Measurements from ENCODE around the gene PHACTR3.

The PHACTR3 gene

DNA sequence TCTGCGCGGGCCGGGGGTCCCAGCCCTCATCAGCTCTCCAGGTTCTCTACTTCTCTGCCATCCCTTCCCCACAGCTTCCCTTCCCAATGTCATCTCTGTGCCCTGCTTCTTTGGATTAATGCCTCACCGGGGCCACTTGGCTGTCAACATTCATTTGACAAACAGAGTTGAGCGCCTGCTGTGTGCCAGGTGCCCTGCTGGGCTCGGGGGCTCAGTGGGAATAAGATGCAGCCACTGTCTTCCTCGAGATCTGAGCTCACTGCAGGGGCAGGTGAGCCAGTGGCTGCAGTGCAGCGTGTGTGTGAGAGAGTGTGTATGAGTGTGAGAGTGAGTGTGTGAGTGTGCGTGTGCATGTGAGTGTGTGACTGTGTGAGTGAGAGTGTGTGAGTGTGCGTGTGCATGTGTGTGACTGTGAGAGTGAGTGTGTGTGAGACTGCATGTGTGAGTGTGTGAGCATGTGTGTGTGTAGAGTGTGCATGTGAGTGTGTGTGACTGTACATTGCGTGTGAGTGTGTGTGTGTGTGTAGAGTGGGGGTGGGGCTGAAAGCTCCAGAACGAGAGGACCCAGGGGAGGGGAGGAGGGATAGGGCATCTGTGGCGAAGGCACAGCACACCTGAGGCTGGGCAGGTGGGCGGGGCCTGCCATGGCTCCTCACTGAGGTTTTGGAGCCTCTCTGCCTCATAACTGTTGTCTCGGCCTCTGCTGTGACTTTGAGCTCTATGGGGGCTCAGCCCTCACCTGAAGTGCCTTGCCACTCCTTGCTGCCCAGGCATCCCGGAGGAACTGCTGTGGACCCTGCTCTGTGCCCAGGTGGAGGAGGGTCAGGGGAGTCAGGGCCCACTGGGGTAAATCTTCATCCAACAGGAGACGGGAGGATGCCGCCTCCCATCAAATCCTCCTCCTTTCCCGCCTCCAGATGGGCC lies 36.5 kb upstream of the PHACTR3 start:
- TF ChIP-seq, protein P1, sequence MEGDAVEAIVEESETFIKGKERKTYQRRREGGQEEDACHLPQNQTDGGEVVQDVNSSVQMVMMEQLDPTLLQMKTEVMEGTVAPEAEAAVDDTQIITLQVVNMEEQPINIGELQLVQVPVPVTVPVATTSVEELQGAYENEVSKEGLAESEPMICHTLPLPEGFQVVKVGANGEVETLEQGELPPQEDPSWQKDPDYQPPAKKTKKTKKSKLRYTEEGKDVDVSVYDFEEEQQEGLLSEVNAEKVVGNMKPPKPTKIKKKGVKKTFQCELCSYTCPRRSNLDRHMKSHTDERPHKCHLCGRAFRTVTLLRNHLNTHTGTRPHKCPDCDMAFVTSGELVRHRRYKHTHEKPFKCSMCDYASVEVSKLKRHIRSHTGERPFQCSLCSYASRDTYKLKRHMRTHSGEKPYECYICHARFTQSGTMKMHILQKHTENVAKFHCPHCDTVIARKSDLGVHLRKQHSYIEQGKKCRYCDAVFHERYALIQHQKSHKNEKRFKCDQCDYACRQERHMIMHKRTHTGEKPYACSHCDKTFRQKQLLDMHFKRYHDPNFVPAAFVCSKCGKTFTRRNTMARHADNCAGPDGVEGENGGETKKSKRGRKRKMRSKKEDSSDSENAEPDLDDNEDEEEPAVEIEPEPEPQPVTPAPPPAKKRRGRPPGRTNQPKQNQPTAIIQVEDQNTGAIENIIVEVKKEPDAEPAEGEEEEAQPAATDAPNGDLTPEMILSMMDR (IDR thresholded peaks at IDR 0.05; ENCODE audit: insufficient read depth, low read length, missing control alignments): no peak
- no peak for DNase-seq (ENCODE audit: low read depth, low spot score)
- H3K4me3 ChIP-seq (ENCODE audit: low read depth, low read length): no peak overlapping the region
- ChIA-PET CTCF (no interaction called here), POLR2A (no interaction called here)

DNA sequence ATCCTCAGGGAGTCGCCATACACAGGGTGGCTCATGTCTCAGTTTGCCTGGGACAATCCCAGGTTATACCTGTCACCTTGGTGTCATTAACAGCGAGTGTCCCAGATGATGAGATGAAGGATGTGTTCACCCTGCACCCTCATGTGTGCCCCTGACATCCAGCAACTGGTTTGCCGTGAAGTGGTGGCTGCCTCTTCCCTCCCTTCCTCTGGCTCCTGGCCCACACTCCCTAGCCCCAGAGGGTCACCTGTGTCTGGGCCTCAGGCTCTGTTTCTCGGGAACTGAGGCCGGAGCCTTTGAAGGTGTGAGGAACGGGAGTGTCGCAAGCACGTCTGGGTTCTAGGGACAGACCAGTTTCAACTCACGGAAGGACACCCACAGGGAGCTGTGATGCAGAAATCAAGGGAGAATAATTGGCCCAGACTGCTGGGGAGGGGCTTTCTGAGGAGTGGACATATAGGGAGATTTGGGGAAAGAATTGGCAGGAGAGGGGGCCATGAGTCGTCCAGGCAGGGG lies 35.8 kb upstream of the PHACTR3 start:
- TF ChIP-seq, protein P1 (IDR thresholded peaks at IDR 0.05; ENCODE audit: insufficient read depth, low read length, missing control alignments): no peak
- DNase-seq (ENCODE audit: low read depth, low spot score): no peak
- no peak overlapping the region for H3K4me3 ChIP-seq (ENCODE audit: low read depth, low read length)
- ChIA-PET POLR2A (no interaction called here), CTCF (interaction anchor here (6.5 kb wide), 1 partner anchor 182 kb away, joined by 147 read pairs; no protein-coding TSS in a partner anchor)

DNA sequence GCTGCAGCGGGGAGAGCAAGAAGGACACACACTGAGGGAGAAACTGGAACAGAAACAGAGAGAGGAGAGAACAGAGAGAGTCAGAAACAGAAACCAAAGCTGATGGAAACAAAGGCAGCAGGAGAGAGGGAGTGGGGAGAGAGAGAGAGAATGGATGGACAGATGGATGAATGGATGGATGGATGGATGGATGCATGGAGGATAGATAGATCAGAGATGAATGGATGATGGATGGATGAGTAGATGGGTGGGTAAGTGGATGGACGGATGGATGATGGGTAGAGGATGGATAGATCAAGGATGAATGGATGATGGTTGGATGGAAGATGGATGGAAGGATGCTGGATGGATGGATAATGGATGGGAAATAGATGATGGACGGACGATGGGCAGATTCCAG lies 35.0 kb upstream of the PHACTR3 start:
- H3K4me3 ChIP-seq (ENCODE audit: low read depth, low read length): no peak overlapping the region
- TF ChIP-seq, protein P1 (IDR thresholded peaks at IDR 0.05; ENCODE audit: insufficient read depth, low read length, missing control alignments): no peak
- ChIA-PET CTCF (interaction anchor here (4.0 to 6.5 kb wide), 2 partner anchors 9 to 182 kb away, joined by 57 to 147 read pairs; no protein-coding TSS in a partner anchor), POLR2A (no interaction called here)
- DNase-seq (ENCODE audit: low read depth, low spot score): no peak

DNA sequence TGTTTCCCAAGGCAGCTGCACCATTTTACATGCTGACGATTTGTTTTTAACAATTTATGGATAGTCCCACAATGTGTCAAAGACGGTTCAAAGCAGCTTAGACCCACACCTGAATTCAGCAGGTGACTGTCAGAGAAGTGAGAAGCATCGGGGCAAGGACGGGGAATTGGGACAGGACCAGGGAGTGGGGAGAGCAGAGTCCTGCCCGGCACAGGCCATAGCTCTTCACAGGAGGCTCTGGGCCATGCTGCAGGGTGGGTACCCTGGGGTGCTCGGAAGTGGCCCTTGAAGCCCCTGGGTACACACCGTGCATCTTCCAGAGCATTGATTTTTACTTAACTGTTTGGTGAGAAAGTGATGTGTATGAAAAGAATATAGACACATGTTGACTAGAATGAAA lies 33.2 kb upstream of the PHACTR3 start:
- TF ChIP-seq, protein P1 (IDR thresholded peaks at IDR 0.05; ENCODE audit: insufficient read depth, low read length, missing control alignments): no peak
- no peak for DNase-seq (ENCODE audit: low read depth, low spot score)
- ChIA-PET POLR2A (no interaction called here), CTCF (interaction anchor here (0.6 to 6.5 kb wide), 32 partner anchors 10 to 358 kb away, joined by 3 to 147 read pairs (median 4); partner anchors contain the start of gene PHACTR3)
- no peak overlapping the region for H3K4me3 ChIP-seq (ENCODE audit: low read depth, low read length)

DNA sequence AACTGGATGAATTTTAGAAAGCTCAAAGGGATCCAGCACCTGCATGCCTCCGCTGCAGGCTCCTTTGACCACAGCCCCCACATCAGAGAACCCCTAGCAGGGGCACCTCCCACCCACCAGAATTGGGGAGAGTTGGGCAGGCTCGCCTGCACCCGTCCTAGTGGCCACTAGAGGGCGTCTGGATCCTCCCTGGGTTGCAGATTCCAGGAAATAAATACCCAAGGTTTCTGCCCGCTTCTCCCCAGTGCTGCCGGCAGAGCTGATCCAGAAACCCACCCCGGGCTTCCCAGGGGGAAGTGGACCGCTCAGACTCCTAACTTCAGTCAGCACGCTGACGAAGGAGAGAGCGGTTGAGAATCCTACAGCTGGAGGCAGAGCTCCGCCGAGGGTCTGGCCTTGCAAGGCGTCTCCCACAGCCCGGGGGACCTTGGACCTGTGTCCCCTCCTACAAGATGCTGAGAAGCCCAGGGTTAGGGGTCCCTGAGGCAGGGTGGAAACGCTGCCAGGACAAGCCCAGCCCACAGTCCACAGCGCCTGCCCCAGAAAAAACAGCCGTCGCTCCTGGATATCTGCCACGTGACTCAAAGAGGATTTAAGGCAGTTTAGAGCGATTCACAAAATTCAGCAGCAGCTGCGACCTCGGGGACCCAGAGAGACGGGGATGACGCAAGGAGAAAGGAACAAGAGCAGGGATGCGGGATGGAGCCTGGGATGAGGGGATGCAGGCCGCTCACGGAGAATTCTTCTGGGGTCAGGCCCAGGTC lies 32.6 kb upstream of the PHACTR3 start:
- CTCF ChIA-PET: interaction anchor here (0.6 to 6.5 kb wide), 31 partner anchors 10 to 358 kb away, joined by 3 to 147 read pairs (median 4); partner anchors contain the start of gene PHACTR3
- peak overlapping the region; percentile 46 for H3K4me3 ChIP-seq (ENCODE audit: low read depth, low read length)
- TF ChIP-seq, protein P1 (IDR thresholded peaks at IDR 0.05; ENCODE audit: insufficient read depth, low read length, missing control alignments): peak; percentile 91
- POLR2A ChIA-PET: no interaction called here
- DNase-seq (ENCODE audit: low read depth, low spot score): no peak
